GM18519 (cell line): ENCODE results near the gene SMARCC1.

Experiments used
- ATAC-seq: cut with Tn5 transposase; IDR thresholded peaks from one replicate; pipeline ENCODE4 v1.9.1; 2021; ENCODE audit warnings: mild to moderate bottlenecking, moderate library complexity; ENCODE audit not compliant: unreplicated experiment, low FRiP score

The SMARCC1 gene

GRCh38 chr3:47568901-47569300 is 212.8 kb downstream of the SMARCC1 start:
- ATAC-seq, result no peak

DNA sequence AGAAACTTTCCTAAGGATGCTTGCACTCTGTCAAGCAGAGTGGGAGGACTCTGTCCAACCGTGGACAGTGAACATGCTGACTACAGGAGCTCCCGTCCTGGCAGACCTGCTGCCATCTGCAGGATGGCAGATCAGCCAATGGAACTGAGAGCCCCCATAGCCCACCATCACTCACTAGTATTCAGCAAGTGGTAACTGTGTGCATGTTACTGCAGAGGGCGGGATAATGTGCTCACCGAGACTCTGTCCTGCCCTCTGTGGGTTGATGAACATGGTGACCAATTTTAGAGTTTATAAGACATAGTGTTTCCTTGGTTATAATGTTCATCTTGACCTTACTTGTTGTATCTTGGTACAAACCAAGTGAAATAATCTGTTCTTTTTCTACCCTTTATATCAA is 214.5 kb downstream of the SMARCC1 start:
- no peak for ATAC-seq

- no peak for ATAC-seq
Measured at GRCh38 chr3:47566667-47567066, 215.0 kb downstream of the SMARCC1 start.

DNA sequence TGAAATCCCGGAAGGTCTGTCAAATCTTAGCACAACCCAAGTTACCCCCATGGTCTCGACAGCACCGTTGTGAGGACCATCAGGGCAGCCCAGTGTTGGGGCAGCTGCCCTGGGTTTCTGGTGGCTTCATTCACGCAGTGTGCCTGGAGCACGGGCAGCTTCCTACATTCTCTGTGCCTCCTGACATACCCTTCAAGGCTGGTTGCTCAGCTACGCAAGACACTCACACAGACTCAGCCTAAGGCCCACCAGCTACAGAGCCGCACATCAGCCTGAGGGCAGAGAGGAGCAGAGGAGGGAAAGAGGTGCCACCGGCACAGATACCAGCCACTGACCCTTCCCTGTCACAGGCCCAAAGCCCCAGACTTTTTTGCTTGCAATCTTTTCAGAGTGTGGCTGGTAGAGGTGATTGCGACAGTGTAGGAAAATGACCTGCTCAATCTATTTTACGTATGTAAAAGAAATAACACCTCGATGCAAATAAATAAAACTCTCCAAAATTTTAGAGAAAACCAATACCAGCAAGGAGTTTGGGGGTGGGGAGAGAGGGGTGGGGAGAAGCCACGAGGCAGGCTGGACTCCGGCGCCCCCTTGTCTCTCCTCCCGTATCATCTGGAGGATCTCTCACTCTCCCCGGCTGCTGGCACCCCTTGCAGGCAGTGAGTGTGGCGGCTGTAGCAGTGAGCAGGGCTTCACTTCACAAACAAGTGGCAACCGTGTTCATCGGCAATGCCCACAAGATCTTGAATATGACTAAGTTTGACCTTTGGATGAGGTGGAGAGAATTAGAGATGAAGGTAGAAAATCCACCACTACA is 215.8 kb downstream of the SMARCC1 start:
- no peak for ATAC-seq

- no peak for ATAC-seq
Measured at GRCh38 chr3:47556351-47556750, 225.3 kb downstream of the SMARCC1 start.

GRCh38 chr3:47554335-47554734 is 227.4 kb downstream of the SMARCC1 start:
- no peak for ATAC-seq

DNA sequence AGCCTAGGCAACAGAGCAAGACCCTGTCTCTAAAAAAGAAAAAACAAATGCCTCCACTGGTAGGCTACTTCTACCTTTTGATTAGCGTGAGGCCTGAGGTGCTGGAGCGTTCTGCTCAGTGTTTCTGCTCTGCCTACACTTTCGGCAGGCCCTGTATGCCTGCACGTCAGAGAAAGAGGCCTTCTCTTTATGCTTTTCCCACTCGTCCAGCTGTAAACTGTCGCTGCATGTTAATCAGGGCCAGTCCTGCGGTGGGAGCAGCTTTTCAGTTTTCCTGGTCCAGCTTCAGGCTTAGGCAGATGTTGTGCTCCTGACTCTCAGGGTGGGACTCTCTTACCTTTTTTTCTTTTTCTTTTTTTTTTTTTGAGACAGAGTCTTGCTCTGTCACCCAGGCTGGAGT is 228.3 kb downstream of the SMARCC1 start:
- ATAC-seq, result no peak

DNA sequence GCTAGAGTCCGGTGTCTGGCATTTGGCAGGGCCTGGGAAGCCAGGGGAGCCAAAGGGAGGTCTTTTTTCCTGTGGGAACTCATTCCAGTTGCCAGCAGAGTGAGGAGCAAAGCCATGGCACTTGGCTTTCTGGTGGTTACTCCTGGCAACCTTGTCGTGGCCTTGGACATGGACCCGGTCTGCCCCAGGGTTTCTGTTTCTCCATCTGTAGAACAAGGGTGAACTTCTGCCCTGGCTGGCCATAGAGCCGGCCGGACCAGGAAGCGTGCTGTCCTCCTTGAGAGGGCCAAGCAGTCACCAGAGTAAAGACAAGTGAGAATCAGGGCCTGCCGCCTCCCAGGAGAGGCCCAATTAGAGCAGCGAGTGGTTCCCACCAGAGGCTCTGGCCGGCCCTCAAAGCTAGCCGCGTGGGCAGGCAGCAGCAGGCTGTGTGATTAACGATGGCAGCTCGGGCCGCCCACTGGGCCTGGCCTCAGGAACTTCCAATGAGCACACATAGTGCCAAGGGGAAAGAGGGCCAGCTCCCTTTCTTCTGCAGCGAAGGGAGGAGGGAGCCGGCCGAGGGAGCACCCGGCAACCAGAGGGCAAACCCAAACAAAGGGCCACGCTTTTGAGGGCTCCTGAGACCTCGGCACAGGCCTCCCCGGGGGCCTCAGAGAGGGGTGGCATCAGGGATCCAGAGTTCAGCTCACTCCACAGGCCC is 239.1 kb downstream of the SMARCC1 start:
- no peak for ATAC-seq

GRCh38 chr3:47541583-47542108 is 240.0 kb downstream of the SMARCC1 start:
- ATAC-seq, result no peak

DNA sequence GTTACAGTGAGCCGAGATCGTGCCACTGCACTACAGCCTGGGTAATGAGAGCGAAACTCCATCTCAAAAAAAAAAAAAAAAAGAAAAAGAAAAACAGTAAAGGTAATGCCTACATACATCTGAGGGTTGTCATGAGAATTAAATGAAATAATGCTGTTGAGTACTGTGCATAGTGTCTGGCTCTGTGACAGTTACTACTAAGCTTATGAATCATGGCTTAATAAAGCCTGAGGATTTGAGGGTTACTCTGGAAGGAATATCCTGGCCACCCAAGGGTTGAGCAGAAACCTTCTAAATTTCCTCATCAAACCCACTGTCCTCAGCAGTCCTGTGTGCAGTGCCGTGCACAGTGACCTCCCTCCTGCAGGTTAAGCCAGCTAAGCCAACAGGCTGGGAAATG is 241.4 kb downstream of the SMARCC1 start:
- ATAC-seq, result no peak

DNA sequence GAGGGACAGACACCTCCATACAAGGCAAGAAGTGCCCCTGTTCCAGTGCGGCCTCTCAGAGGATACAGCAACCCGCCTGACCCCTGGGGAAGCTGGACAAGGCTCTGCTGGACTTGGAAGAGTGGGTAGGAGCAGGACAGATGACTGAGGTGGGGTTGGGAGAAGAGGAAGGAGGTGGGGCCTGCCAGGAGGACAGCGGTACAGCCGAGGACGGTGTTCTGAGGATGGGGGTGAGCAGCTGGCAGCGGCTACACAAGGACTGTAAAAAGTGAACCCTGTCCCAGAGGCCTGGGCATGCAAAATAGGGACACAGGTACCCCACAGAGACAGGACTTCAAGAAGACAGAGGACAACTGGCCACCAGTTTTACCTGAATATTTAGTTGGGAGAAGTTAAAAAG is 244.7 kb downstream of the SMARCC1 start:
- no peak for ATAC-seq

DNA sequence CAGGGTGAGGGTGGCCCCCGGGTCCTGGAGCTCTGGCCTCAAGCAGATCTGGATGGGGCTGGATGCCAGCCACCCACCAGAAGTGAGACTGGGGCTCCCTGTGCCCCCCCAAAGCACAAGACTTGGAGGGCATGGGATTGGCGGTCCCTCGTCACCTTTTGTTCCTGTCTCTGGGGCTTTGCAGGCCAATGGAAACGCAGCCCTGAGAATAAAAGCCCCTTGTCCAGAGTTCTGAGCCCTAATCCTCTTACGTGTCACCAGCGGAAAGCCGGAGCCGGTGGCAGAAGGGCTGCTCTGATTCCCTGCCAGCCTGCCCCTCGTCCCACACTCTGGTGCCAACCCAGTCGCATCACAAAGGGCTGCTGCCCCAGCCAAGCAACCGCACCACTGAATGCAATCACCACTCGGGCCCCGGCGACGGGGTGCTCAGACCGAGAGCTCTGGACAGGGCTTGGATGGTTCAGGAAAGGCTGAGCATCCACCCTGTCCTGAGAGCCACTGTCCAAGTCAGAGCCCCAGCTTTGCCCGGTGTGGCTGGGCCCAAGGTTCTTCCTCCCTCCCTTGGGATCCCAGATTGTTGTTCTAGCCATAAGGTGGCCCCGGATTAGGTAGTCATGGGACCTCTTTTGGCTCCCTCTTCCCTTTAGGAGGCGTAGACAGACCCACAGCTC is 245.3 kb downstream of the SMARCC1 start:
- ATAC-seq, result no peak
